Suppressor macrophage treated with lipopolysaccharide for 1 hour (primary cell): ENCODE data around the gene CDH12.

ENCODE experiments used
- DNase-seq, 3 donors: peaks; one replicate each; pipeline ENCODE4 v3.0.0-alpha.2; 2020 to 2022

CDH12 gene

DNA sequence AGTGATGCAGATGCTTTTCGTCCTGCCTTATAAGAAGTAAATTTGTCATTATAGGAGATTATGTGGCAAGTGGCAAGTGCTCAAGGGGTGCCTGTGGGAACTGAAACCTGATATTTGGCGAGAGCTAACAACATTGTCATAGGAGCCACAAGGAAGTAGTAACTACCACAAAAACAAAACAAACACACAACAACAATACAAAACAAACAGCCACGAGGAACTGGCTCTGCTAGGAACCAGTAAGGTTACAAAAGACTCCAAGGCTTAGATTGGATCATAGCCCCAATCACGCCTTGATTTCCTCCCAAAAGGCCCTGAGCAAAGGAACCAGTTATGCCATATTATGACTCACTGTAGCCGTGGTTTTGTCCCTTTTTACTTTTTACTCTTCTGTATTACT, 1045.2 kb downstream of the CDH12 start:
- DNase-seq, result peak; percentile 46 to 68 (median 53)

DNA sequence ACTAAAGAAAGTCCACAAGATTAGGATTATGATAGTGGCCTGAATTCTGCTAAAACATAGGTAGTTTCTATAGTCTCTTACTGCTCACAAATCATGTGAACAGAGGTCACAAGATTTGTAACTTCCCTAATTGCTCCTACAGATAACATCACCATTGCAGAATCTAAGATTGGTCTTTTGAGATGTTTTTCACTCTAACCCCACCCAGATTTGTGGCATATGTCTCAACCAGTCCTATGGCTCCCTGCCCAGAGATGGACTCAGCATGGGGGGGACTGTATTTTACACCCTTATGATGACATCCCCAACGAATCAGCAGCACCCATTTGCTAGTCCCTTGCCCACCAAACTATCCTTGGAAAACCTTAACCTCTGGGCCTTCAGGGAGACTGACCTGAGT, 1046.2 kb downstream of the CDH12 start:
- DNase-seq, result peak; percentile 54 to 81 (median 56)

DNA sequence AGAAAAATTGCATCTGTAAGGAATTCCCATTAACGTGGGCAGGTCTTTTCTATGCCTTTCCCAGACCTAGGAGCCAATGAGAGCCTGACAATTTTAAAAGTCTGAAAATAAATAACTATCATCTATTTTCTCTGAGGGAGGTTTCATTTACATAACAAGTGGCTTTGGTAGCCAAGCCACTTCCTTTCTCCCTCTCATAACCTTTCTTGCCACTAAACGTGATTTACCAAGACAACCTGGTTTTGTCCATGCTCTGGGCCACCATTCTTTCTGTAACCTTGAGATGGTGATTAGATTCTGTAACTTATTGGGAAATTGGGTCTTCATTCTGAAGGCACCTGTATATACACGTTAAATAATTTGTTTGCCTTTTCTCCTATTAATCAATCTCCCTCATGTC, 1046.9 kb downstream of the CDH12 start:
- no peak for DNase-seq

- DNase-seq, result peak; percentile 26 to 64 (median 38)
Observed at GRCh38 chr5:21802869-21803490, 1050.2 kb downstream of the CDH12 start.

GRCh38 chr5:21802100-21802499, 1051.0 kb downstream of the CDH12 start:
- no peak for DNase-seq

GRCh38 chr5:21792748-21793147, 1060.4 kb downstream of the CDH12 start:
- no peak for DNase-seq

DNA sequence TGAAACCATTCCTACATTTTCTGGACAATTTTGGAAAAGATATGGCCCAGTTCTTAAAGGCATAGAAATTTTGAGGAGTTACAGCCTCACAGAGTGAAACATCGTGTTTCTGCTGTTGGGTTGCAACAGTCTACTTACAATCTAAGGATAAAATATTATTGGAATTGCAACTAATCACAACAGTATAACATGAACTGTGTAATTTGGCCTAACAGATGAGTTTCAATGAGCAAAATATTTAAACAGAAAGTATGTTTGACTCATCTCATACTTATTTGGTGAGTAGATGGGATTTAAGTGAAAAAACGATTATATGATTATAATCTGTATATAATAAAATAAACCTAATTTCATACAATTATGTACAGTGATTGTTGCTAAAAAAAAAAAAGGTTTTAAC, 1061.8 kb downstream of the CDH12 start:
- no peak for DNase-seq

- DNase-seq, result no peak
Observed at GRCh38 chr5:21784487-21784886, 1068.7 kb downstream of the CDH12 start.

GRCh38 chr5:21783074-21783679, 1070.0 kb downstream of the CDH12 start:
- DNase-seq, result no peak

DNA sequence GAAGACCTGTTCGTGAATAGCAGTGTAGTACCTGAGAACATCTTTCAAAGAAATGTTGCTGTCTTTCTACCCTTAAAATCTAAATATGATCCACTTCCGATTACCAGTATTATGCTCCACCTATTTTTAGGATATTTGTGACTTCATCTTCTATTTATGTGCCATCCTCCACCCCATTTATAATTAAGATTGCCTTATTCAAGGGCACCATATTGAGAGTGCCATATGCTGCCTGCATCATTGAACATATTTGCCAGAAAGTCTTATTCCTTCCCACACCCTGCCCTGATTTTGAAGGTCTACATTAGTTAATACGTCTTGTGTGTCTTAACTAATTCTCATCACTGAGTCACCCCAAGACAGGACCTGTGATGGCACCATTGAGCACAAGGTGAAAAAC, 1076.7 kb downstream of the CDH12 start:
- no peak for DNase-seq

GRCh38 chr5:21774801-21775200, 1078.3 kb downstream of the CDH12 start:
- DNase-seq, result no peak

DNA sequence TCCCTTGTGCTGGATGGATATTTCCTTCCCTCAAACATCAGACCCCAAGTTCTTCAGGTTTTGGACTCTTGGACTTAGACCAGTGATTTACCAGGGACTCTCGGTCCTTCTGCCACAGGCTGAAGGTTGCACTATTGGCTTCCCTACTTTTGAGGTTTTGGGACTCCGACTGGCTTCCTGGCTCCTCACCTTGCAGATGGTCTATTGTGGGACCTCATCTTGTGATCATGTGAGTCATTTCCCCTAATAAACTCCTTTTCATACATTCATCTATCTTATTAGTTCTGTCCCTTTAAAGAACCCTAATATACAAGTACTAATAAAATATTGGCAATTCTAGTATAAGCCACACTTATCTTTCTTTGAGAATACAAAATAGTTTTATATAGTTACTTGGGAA, 1078.9 kb downstream of the CDH12 start:
- no peak for DNase-seq

- no peak for DNase-seq
Observed at GRCh38 chr5:21773456-21773855, 1079.7 kb downstream of the CDH12 start.

- DNase-seq, result peak; percentile 3 to 73 (median 51)
Observed at GRCh38 chr5:21765406-21765805, 1087.7 kb downstream of the CDH12 start.

- DNase-seq, result no peak
Observed at GRCh38 chr5:21739096-21739495, 1114.0 kb downstream of the CDH12 start.

- DNase-seq, result no peak
Observed at GRCh38 chr5:21723500-21723899, 1129.6 kb downstream of the CDH12 start.

- no peak for DNase-seq
Observed at GRCh38 chr5:21711866-21712758, 1141.0 kb downstream of the CDH12 start.

DNA sequence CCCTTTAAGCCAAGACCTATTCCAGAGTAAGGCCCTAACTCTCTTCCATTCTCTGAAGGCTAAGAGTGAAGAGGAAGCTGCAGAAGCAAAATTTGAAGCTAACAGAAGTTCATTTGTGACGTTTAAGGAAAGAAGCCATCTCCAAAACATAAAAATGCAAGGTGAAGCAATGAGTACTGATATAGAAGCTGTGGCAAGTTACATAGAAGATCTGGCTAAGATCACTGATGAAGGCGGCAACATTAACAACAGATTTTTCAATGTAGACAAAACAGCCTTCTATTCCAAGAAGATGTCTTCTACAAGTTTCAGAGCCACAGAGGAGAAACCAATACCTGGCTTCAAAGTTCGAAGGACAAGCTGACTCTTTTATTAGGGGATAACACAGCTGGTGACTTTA, 1143.4 kb downstream of the CDH12 start:
- no peak for DNase-seq

GRCh38 chr5:21704974-21705668, 1148.0 kb downstream of the CDH12 start:
- DNase-seq, result no peak

- no peak for DNase-seq
Observed at GRCh38 chr5:21701317-21701716, 1151.8 kb downstream of the CDH12 start.
